HG02763 (cell line): Measurements from ENCODE around the gene JPH2.

Experiments used
- ATAC-seq: cut with Tn5 transposase; IDR thresholded peaks from one replicate; pipeline ENCODE4 v1.9.1; 2021; ENCODE audit warnings: mild to moderate bottlenecking, moderate library complexity; ENCODE audit not compliant: unreplicated experiment

The JPH2 gene

DNA sequence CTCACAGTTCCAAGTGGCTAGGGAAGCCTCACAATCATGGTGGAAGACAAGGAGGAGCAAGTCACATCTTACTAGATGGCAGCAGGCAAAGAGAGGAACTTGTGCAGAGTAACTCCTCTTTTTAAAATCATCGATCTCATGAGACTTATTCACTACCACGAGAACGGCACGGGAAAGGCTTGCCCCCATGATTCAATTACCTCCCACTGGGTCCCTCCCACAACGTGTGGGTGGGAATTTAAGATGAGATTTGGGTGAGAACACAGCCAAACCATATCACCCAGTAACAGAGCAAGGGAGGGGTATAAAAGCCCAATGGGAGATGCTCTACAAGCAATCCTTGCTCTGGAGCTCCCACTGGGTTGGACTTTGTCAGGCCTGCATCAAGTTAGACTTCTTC, 80.4 kb downstream of the JPH2 start:
- ATAC-seq: no peak

DNA sequence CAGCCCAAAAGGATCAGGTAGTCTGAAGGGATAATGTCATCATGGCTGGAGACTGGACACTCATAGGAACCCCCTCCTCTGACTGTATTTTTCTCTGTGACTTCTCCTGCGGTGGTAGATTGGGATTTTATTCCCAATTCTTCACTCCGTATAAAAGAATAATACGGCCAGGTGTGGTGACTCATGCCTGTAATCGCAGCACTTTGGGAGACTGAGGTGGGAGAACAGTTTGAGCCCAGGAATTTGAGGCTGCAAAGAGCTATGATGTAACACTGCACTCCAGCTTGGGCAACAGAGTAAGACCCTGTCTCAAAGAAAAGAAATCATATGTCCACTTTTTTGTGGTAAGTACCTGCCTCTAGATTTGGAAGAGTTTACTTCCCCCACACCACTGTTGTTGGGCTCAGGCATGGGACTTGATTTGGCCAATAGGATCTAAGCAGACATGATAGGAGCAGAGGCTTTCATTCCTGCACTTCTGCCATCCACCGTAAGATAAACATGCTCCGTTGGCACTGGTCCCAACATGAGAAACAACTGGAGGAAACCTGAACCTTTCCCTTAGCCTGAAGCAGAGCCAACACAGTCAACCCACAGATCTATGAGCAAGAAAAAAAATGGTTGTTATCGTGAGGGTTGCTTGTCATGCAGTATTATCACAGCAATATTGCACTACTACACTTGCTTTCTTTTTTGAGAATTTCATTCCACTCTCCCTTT, 82.0 kb downstream of the JPH2 start:
- no peak for ATAC-seq

DNA sequence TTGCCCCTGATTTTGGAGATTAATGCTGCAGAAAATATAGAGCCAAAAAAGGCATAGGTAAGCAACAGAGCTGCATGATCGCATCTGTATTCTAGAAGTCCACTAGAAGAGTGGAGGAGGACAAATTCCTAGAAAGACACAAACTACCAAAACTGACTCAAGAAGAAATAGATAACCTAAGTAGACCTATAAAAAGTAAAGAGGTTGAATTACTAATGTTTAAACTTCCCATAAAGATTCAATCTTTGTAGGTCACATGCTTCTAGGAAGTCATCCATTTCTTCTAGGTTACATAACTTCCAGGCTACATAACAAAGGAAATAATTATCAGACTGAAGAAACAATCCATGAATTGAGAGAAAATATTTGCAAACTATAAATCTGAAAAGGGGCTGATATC, 84.4 kb downstream of the JPH2 start:
- ATAC-seq: no peak

DNA sequence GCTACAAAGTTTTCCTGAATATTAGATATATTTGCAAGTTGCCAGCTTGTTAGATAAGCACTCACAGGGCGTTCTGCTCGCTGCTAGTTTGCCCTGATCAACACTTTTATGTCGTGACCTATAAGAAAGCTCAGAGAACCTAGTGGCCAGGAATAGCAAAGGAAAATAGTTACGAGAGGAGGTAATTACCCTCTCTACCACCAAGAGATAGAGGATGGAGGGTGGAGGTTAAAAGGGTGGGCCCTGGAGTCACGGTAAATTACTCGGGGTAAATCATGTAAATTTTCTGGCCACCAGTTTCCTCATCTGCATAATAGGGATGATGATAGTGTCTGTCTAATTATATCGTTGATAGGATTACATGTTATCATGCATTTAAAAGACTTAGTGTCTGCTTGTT, 87.2 kb downstream of the JPH2 start:
- no peak for ATAC-seq

DNA sequence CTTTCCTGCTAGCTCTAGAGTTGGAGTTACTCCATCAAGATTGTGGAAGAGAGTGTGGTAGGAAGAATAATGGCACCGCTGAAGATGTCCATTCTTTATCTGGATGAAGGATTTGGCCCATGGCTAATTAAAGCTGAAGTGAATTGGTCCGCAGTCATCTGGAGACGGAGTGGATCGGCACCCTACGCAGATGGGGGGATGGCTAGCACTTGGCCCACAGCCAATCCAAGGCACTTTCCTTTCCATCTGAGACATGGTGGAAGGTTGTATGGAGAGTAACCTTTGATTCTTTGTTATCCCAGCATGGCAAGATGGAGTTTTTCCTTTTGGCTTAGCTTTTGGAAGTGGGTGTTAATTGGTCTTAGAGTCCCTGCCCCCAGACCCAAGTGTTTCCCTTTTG, 88.3 kb downstream of the JPH2 start:
- no peak for ATAC-seq

DNA sequence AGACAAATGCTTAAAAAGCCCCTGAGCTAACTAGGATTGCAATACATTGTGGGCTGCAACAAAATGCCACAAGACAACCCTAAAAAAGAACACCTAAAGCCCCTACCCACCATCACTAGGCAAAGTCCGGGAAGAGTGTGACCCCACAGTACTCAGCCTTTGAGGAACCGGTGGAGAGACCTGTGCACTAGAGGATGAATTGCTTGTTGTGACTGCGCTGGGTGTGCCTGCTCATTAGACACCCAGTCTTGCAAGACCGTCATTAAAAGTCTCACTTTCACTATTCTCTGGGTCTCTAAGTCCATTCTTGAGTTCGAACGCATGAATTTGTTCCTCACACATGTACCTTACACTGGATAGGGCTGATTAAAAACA, 88.7 kb downstream of the JPH2 start:
- ATAC-seq: no peak

DNA sequence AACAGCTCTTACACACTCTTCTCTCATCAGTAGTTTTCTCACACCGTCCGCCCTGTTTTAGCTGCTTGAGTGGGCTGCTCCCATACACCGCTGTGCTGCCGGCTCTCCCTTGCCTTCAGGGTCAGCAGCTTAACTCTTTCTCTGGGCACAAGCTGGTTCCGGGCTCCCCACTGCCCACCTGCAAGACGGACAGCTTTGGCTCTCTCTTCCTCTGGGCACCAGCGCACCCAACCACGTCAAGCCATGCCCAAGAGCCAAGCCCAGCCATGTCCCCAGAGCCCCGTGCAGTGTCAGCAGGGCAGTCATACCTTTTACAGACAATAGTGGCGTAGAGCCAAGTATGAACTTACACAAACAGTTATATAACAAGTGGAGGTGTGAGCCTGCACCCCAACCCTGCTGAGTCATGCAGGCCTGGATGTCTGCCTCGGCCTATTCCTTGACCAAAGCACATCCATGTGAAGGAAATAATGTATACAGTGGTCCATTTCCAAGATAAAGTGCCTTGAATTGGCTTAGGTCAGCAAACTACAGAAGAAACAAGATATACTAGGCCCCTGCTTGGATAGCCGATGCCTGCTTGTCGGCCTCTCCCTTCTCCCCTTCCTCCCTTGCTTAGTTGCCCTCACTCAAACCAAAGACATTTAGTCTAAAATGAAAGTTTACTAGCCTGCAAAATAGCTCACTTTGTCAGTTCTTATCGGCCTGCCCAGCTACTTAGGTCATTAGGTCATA, 89.3 kb downstream of the JPH2 start:
- no peak for ATAC-seq

DNA sequence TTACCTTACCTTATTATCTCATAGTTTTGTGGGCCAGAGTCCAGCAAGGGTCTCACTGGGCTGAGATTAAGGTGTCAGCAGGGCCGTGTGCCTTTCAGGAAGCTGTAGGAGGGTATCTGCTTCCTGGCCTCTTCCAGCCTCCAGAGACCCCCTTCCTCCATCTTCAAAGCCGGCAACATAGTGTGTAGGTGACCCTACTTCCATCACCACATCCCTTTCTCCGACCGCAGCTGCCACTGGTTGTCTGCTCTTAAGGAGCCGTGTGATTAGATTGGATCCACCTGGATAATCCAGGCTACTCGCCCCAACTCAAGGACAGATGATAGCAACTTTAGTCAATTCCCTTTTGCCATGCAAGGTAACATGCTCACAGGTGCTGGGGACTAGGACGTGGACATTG, 91.2 kb downstream of the JPH2 start:
- ATAC-seq: no peak

DNA sequence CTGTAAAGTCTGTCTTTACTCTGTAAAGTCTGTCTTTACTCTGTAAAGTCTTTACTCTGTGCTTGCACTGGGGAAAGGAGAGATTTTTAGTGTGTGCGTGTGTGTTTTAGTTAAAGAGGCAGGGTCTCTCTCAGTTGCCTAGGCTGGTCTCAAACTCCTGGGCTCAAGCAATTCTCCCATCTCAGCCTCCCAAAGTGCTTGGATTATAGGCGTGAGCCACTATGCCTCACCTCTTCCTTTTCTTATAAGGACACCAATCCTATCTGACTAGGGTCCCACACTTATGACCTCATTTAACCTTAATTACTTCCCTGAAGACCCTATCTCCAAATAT, 93.8 kb downstream of the JPH2 start:
- no peak for ATAC-seq

DNA sequence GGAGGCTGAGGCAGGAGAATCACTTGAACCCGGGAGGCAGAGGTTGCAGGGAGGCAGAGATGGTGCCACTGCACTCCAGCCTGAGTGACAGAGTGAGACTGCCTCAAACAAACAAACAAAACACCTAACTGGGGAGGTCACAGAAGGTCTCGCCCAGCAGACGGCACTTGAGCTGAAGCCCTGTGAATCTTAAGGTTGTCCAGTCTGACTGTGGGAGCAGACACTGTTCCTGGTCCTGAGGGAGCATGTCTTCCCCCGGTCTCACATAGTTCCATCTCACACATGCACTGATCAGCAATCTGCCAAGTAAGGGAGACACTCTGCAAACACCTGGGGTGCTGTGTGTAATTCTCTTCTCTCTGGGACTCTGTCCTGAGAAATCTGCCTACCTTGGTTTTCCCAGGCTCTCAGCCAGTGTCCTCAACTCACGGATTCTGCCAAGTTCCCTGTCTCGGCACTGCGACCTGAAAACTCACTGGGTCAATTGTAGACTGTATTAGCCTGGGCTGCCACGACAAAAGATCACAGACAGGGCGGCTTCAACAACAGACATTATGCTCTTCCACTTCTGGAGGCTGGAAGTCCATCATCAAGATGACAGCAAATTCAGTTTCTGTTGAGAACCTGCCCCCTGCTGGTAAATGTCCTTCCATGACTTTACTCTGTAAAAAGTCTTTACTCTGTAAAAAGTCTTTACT, 94.3 kb downstream of the JPH2 start:
- no peak for ATAC-seq

DNA sequence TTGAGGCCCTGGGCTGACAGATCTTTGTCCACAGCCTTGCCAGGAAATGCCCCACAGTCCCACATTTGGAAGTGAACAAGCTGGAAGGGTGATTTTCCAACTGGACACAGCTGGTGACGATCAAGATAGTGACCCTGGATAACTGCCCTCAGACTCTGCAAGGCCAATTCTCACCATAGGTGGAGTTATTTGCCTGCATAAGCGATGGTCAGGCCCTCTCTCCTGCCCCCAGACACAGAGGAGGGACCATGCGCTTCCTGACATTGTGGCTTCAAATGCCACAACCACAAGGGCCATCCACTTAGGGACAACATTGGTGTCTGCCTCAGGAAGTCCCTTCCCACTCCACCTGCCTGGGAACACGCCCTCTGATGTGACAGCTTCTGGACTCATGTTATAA, 96.0 kb downstream of the JPH2 start:
- ATAC-seq: no peak

DNA sequence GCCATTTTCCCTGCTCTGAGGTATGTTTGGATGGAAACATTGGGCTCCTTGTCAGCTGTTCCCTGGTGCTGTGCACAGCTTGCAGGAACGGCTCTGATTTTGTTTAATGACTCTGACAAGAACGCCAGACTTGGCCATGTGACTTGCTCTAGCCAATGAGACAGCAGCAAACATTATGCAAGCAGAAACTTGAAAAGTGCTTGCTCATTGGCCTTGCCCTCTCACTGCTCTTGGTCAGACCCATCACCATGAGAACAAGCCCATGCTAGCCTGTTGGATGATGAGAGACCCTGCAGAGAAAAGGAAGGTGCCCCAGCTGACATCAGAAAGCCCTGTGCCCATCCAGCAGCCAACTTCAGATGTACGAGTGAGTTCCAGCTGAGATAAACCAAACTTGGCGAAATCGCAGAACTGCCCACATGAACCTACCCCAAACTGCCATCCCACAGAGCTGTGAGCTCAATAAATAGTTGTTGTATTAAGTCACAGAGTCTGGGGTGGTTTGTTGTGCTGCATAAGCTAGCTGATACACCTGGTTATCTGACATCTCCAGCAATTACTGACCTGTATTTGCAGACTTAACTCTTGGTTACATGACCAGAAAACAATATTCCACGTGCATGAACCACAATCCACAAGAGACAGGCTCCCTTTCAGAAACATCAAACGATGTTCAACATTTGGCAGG, 96.9 kb downstream of the JPH2 start:
- no peak for ATAC-seq

DNA sequence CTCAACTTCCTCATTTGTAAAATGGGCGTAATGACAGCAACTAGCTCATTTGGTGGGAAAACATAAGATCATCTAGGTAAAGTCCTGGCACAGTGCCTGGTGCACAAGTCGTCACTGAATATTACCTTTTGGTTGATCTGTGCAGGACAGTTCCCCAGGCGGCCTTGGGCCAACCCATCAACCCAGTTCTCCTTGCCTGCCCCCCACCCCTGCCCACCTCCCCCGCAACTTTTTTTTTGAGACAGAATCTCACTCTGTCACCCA, 99.2 kb downstream of the JPH2 start:
- ATAC-seq: no peak

DNA sequence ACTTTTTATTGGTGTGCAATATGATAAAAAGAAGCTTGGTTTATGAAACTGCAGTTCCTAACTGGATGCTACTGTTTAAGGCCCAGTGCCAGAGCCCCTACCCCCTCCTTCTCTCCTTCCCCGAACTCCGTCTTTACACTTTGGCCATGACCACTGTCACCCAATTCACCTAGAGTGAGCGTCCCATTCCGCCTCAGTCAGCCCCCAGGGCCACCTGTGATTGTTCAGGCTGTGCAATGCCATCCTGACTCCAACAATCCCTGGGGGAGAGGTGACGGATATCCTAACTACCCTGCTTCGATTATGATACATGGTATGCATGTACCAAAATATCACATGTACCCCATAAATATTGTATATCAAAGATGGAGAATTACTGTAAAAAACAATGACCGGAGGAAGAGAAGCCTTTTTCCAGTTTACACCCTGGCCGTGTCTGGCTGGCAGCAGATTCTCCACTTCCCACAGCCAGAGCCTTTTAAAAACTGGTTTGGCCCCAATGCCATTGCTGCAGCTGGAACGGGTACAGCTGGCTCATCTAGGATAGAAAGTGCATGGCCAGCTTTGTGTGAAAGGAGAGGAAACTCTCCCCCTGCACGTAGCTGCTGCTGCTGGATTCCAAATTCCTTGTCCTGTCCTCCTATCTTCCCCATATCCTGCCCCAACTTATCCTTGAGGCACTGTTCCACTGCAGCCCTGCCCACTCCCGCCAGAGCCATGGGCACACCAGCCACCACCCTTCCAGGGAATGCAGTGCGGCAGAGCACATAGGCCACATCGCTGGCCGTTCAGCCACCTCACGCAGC, 99.7 kb downstream of the JPH2 start:
- no peak for ATAC-seq

DNA sequence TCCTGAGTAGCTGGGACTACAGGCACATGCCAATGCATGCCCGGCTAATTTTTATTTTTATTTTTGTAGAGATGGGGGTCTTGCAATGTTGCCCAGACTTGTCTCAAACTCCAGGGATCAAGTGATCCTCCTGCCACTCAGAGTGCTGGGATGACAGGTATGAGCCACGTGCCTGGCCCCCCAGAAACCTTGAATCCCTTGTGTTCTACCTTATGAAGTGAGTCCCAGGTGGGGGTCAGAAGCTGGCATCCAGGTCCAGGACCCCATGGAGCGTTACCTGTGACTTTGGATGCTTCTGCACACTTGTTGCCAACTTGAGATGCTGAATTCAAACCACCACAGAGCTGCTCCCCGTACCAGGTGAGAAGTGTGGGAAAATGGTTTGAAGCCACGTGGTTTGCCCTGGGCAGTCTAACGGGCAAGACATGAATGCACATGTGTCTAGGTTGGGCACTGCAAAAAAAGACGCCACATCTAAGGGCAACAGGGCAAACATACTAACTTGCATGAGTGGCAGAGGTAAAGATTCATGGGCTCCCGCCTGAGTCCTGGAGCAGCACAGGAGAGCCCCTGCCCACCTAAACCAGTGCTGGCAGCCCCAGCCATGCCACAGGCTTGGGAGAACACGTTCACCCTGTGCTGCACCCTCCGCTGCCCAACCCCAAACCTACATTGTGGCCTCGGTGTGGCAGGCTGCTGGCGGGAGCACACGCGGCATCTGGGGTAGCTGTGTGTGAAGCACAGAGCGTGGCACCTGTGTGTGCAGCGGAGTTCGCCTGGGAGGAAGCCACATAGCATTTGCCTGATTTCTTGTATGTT, 101.2 kb downstream of the JPH2 start:
- no peak for ATAC-seq

DNA sequence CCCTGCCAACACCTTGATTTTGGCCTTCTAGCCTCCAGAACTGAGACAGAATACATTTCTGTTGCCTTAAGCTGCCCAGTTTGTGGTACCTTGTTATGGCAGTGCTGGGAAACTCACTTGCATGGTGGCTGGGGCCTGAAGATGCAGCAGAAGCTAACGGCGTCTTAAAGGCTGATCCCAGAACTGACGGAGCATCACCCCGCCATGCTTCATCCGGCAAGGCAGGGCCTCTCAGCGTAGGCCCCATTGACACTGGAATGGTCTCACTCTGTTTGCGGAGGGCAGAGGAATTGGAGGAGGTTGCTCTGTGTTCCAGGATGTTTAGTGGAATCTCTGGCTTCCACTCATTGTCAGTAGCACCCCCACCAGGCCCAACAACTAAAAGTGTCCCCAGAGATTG, 102.1 kb downstream of the JPH2 start:
- ATAC-seq: no peak

DNA sequence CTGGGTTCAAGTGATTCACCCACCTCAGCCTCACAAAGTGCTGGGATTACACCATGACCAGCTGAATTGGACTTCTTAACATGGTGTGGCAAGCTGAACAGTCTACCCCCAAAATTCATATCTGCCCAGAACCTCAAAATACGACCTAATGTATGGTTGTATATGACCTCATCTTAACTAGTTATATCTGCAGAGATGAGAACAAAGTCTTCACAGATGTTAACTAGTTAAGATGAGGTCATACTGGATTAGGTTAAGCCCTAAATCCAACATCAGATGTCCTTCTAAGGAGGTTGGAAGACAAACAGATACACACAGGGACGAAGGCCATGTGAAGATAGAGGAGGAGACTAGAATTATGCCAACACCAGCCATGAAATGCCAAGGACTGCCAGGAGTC, 102.5 kb downstream of the JPH2 start:
- no peak for ATAC-seq

DNA sequence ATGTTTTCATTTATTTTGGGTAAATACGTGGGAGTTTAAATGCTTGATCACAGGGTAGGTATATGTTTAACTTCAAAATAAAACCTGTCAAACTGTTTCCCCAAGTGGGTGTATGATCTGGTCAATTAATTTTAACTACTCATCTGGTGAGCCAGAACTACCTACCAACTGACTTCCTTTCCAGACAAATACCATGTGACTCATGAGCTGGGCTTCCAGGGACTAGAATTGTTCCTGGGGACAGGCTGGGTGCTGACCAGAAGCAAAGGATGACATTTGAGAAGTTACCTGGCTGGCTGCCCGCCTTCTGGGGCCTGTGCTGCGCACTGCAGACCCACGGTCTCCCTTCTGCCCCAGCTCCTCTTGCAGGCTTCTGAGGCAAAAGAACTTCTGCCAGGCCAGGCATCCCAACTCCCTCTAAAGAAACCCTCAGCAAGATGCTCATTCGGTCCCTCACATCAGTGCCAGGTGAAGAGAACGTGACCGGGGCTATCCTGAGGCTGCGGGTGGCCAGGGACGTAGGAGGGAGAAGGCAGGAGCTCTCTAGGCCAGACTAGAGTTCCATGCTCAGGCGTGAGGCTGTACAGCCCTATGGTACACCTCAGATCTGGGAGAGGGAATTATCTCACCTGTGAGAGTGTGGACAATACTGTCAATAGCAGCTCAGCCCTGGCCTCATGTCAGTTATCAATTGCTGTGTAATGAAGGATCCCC, 103.6 kb downstream of the JPH2 start:
- ATAC-seq: no peak

DNA sequence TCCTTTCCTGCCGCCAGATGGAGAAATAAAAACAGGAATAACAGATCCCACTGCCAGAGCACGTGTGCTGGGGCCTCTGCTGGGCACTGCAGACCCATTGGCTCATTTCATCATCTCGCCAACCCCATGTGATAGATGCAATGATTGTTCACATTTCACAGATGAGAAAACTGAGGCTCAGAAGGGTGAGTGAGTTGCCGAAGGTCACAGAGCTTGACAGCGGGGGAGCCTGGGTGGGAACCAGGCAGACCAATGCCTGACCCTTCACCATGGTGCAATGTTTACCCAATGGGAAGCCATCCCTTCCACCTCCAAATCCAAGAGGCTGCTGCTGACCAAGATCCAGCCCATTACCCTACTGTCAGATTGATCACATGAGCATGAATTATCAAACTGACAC, 105.1 kb downstream of the JPH2 start:
- ATAC-seq: no peak

DNA sequence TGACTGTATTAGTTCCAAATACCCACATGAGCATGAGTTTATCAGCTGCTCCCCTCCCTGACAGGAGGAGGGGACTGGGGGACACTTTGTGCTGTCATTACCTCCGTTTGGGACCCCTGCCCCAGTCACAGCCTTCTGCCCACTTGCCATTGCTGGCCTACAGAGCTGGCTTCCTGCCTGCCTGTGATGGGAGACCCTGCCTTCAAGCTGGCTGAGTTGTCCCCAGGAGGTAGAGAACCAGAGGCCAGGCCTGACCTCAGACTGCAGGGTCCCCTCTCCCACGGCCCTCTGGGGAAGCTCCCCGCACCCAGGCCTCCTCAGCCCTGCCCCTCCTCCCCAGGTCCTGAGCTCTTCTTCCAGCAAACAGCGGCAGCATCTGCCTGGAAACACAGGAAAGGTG, 105.5 kb downstream of the JPH2 start:
- no peak for ATAC-seq
